B cell (primary cell): ENCODE data around the gene LGI1. TPM values are rescaled to one million over a fixed set of nuclear protein-coding genes. Genes with fewer than 3 reads are reported as not detected.

ENCODE experiments used
- ATAC-seq: fragments of 200-7000 bp; cut with Tn5 transposase; one replicate; pipeline ENCODE4 v1.10.0; 2021; ENCODE audit warnings: low read depth, mild to moderate bottlenecking, moderate number of reproducible peaks, moderate library complexity
- CTCF ChIA-PET: fragments of 350-600 bp; sonication (Branson Sonifier 250); formaldehyde crosslinking; loops from one replicate; lab custom pipeline; 2021; ENCODE audit warnings: antibody characterized with exemption, inconsistent platforms; lab: Charles Lee
- POLR2A ChIA-PET: fragments of 350-600 bp; sonication (Branson Sonifier 250); formaldehyde crosslinking; loops from one replicate; lab custom pipeline; 2021; ENCODE audit warnings: antibody characterized with exemption; lab: Charles Lee
- DNase-seq: peaks from one replicate; pipeline ENCODE4 v3.0.0; 2013
- H2AFZ ChIP-seq: 2 replicates; pipeline ENCODE4 v1.6.1; 2012; ENCODE audit warnings: mild to moderate bottlenecking, low read depth, low read length; ENCODE audit not compliant: insufficient read depth, poor library complexity, severe bottlenecking
- H3K27ac ChIP-seq, 2 donors: 1 replicate in 1 of 2; 2 replicates in 1 of 2; pipeline ENCODE4 v1.5.1; 2012 to 2013; ENCODE audit warnings: low read length in 2 of 2, mild to moderate bottlenecking in 2 of 2, moderate library complexity in 1 of 2
- H3K27me3 ChIP-seq, 4 experiments: fragments of 200-600 bp in 1 of 4; sonication (generic) in 1 of 4; replicated peaks in 1 of 4; 1 replicate in 2 of 4; 2 replicates in 2 of 4; pipeline versions ENCODE4 v1.6.1 to v1.7.0; 2013 to 2016; ENCODE audit warnings: low read length in 3 of 4, mild to moderate bottlenecking in 2 of 4, mixed read lengths in 1 of 4, moderate library complexity in 1 of 4; ENCODE audit not compliant: insufficient read depth in 4 of 4, control insufficient read depth in 3 of 4; ENCODE audit errors: control extremely low read depth in 1 of 4
- H3K36me3 ChIP-seq, 2 experiments: replicated peaks in 1 of 2; 1 replicate in 1 of 2; 2 replicates in 1 of 2; pipeline versions ENCODE4 v1.6.1 to v1.7.1; 2013; ENCODE audit warnings: low read length in 1 of 2; ENCODE audit not compliant: insufficient read depth in 2 of 2, control insufficient read depth in 1 of 2; ENCODE audit errors: control extremely low read depth in 1 of 2, extremely low read depth in 1 of 2
- H3K4me1 ChIP-seq, 2 donors: fragments of 200-600 bp in 1 of 2; sonication (generic) in 1 of 2; 1 replicate in 1 of 2; 2 replicates in 1 of 2; pipeline versions ENCODE4 v1.5.1 to v1.6.1; 2013 to 2017; ENCODE audit warnings: low read length in 2 of 2; ENCODE audit not compliant: control insufficient read depth in 2 of 2, insufficient read depth in 2 of 2
- H3K4me2 ChIP-seq: replicated peaks from 2 replicates; pipeline ENCODE3; 2012; ENCODE audit warnings: mild to moderate bottlenecking, low read depth, low read length; ENCODE audit not compliant: poor library complexity, severe bottlenecking
- H3K4me3 ChIP-seq, 5 experiments: fragments of 200-600 bp in 1 of 5; sonication (generic) in 1 of 5; 1 replicate in 3 of 5; 2 replicates in 2 of 5; pipeline versions ENCODE4 v1.5.1 to v1.7.0; 2011 to 2016; ENCODE audit warnings: low read length in 4 of 5, mild to moderate bottlenecking in 4 of 5, low read depth in 2 of 5, control low read depth in 1 of 5, moderate library complexity in 1 of 5; ENCODE audit not compliant: insufficient read depth in 1 of 5; ENCODE audit errors: control extremely low read depth in 1 of 5, extremely low read depth in 1 of 5
- H3K79me2 ChIP-seq: fragments of 200-600 bp; sonication (generic); one replicate; pipeline ENCODE4 v1.6.0; 2016; ENCODE audit warnings: low read length; ENCODE audit not compliant: control insufficient read depth, insufficient read depth
- H3K9ac ChIP-seq: fragments of 200-600 bp; sonication (generic); 2 replicates; pipeline ENCODE4 v1.6.1; 2017; ENCODE audit warnings: mild to moderate bottlenecking, low read length, moderate library complexity
- H3K9me3 ChIP-seq, 3 donors: one replicate each; pipeline versions ENCODE4 v1.6.1 to v1.7.1; 2013; ENCODE audit warnings: low read length in 2 of 3; ENCODE audit not compliant: control insufficient read depth in 2 of 3, insufficient read depth in 1 of 3; ENCODE audit errors: control extremely low read depth in 1 of 3
- H4K20me1 ChIP-seq: 2 replicates; pipeline ENCODE4 v1.6.0; 2012; ENCODE audit warnings: mild to moderate bottlenecking, low read length; ENCODE audit not compliant: insufficient read depth, control insufficient read depth, poor library complexity, severe bottlenecking
- H3K27ac Mint-ChIP-seq: one replicate; pipeline ENCODE4 v1.8.0; 2021; ENCODE audit warnings: mixed read lengths
- H3K27me3 Mint-ChIP-seq: one replicate; pipeline ENCODE4 v1.8.0; 2021; ENCODE audit warnings: mixed read lengths
- H3K4me1 Mint-ChIP-seq: one replicate; pipeline ENCODE4 v1.8.0; 2021; ENCODE audit warnings: mixed read lengths
- H3K4me3 Mint-ChIP-seq: one replicate; pipeline ENCODE4 v1.8.0; 2021; ENCODE audit warnings: mixed read lengths
- H3K9me3 Mint-ChIP-seq: one replicate; pipeline ENCODE4 v1.8.0; 2022; ENCODE audit warnings: mixed read lengths; ENCODE audit not compliant: insufficient read depth
- EZH2 ChIP-seq: IDR thresholded peaks from 2 replicates; pipeline ENCODE4 v1.6.1; 2012; ENCODE audit warnings: borderline replicate concordance, low read depth, mild to moderate bottlenecking, moderate library complexity, low read length; ENCODE audit not compliant: insufficient read depth, poor library complexity, severe bottlenecking
- WGBS: methylation state at CpG from one replicate; pipeline ENCODE4 v1.1.5; 2013; ENCODE audit warnings: missing lambda C conversion rate; ENCODE audit not compliant: insufficient coverage; 5-methylcytosine and 5-hydroxymethylcytosine counted together
- intact Hi-C: fragments of 100-400 bp; cut with micrococcal nuclease; formaldehyde crosslinking; loops from one replicate; pipeline ENCODE4 v1.10.0; 2022
- polyA plus RNA-seq: library from polyadenylated mRNA; depleted of rRNA; stranded (reverse); fragments of >200 nt; gene quantifications from 2 replicates; pipeline ENCODE4 v1.2.3, GENCODE V29; 2012
- total RNA-seq, 2 donors: library from RNA; stranded (reverse); fragments of 120-200 nt in 1 of 2; gene quantifications; 1 replicate in 1 of 2; 2 replicates in 1 of 2; pipeline versions ENCODE4 v1.2.3 to v1.2.4, GENCODE V29; 2013 to 2022
- TF ChIP-seq, protein P1 (sequence below): fragments of 200-600 bp; IDR thresholded peaks from one replicate; pipeline ENCODE4 v1.8.0; 2022; ENCODE audit warnings: antibody characterized with exemption, mild to moderate bottlenecking

LGI1 gene
- total and polyA plus RNA-seq, 2 donors (not counting 1 experiment from before 2014, with no cell fraction given): not detected

DNA sequence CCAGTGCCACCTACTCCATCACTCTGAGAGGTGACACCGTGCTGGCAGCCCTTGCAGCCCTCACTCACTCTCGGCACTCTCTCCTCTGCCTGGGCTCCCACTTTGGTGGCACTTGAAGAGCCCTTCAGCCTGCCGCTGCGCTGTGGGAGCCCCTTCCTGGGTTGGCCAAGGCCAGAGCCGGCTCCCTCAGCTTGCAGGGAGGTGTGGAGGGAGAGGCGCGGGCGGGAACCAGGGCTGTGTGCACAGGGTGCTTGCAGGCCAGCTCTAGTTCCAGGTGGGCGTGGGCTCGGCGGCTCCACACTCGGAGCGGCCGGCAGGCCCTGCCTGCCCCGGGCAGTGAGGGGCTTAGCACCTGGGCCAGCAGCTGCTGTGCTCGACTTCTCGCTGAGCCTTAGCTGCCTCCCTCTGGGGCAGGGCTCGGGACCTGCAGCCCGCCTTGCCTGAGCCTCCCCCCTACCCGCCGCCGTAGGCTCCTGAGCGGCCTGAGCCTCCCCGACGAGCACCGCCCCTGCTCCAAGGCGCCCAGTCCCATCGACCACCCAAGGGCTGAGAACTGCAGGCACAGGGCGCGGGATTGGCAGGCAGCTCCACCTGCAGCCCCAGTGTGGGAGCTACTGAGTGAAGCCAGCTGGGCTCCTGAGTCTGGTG is 87.4 kb downstream of the LGI1 start:
- Histone ChIP-seq H3K27me3 (peaks cover 0 to 5% (median 0%) of the 10 kb centered on the region in 4 experiments), H3K9me3 (peaks cover 0 to 2% (median 0%) of the 10 kb centered on the region in 3 donors), H4K20me1 (no peaks in the 10 kb centered on the region), H3K9ac (no peak overlapping the region), H3K36me3 (no peaks in the 10 kb centered on the region), H2AFZ (no peak overlapping the region), H3K79me2 (no peaks in the 10 kb centered on the region), H3K27ac (no peak overlapping the region), H3K4me3 (no peak overlapping the region), H3K4me1 (no peaks in the 10 kb centered on the region), H3K4me2 (no peak overlapping the region)
- ATAC-seq (no peak), DNase-seq (no peak)
- Mint-ChIP-seq H3K4me3 (no peak overlapping the region), H3K9me3 (no peaks in the 10 kb centered on the region), H3K27ac (peak overlapping the region; percentile 41), H3K4me1 (no peaks in the 10 kb centered on the region), H3K27me3 (peaks cover 28% of the 10 kb centered on the region)
- ChIA-PET CTCF (no interaction called here), POLR2A (interaction anchor here (0.7 kb wide), 1 partner anchor 1163 kb away, joined by 3 read pairs; no protein-coding TSS in a partner anchor)
- WGBS: 96% methylated on average over 26 of the region's 30 CpGs
- TF ChIP-seq, protein P1, sequence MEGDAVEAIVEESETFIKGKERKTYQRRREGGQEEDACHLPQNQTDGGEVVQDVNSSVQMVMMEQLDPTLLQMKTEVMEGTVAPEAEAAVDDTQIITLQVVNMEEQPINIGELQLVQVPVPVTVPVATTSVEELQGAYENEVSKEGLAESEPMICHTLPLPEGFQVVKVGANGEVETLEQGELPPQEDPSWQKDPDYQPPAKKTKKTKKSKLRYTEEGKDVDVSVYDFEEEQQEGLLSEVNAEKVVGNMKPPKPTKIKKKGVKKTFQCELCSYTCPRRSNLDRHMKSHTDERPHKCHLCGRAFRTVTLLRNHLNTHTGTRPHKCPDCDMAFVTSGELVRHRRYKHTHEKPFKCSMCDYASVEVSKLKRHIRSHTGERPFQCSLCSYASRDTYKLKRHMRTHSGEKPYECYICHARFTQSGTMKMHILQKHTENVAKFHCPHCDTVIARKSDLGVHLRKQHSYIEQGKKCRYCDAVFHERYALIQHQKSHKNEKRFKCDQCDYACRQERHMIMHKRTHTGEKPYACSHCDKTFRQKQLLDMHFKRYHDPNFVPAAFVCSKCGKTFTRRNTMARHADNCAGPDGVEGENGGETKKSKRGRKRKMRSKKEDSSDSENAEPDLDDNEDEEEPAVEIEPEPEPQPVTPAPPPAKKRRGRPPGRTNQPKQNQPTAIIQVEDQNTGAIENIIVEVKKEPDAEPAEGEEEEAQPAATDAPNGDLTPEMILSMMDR: no peak
- TF ChIP-seq EZH2: no peak
- intact Hi-C loops: no loop called here

Other genes with a start within 250 kb of the LGI1 start
- not detected in 2 replicates for gene FFAR4, start 191.3 kb upstream of the LGI1 start, total RNA-seq
- gene FFAR4, start 191.3 kb upstream of the LGI1 start, polyA plus RNA-seq: not detected in 2 replicates
- gene RBP4, start 156.7 kb upstream of the LGI1 start, total RNA-seq: not detected in 2 replicates
- gene RBP4, start 156.7 kb upstream of the LGI1 start, polyA plus RNA-seq: not detected in 2 replicates
- gene PDE6C, start 145.4 kb upstream of the LGI1 start, total RNA-seq: not detected in 2 replicates
- gene PDE6C, start 145.4 kb upstream of the LGI1 start, polyA plus RNA-seq: not detected in 2 replicates
- gene FRA10AC1, start 55.3 kb upstream of the LGI1 start, total RNA-seq: 29.7 and 31.2 TPM in 2 replicates
- gene FRA10AC1, start 55.3 kb upstream of the LGI1 start, polyA plus RNA-seq: 5.0 and 7.9 TPM in 2 replicates
- 2.6 and 2.8 TPM in 2 replicates for gene SLC35G1, start 136.0 kb downstream of the LGI1 start, total RNA-seq
- 0.66 and 1.7 TPM in 2 replicates for gene SLC35G1, start 136.0 kb downstream of the LGI1 start, polyA plus RNA-seq
- gene PLCE1, start 236.0 kb downstream of the LGI1 start, total RNA-seq: not detected in 2 replicates
- 0.01 TPM in 1 of 2 replicates, not detected in the other for gene PLCE1, start 236.0 kb downstream of the LGI1 start, polyA plus RNA-seq